Activated CD8-positive, alpha-beta memory T cell treated with anti-CD3 and anti-CD28 coated beads for 48 hours (primary cell): Measurements from ENCODE around the gene KDM2B.
"Not testable (repeated sequence)": the region's sequence is repeated elsewhere in the genome, so short reads cannot be mapped to it uniquely, and the experiment has no call there.

Experiments used
- DNase-seq, 3 experiments: peaks; one replicate each; pipeline ENCODE4 v3.0.0-alpha.2; 2020; ENCODE audit warnings: low read depth in 2 of 3, low spot score in 2 of 3

Gene KDM2B

DNA sequence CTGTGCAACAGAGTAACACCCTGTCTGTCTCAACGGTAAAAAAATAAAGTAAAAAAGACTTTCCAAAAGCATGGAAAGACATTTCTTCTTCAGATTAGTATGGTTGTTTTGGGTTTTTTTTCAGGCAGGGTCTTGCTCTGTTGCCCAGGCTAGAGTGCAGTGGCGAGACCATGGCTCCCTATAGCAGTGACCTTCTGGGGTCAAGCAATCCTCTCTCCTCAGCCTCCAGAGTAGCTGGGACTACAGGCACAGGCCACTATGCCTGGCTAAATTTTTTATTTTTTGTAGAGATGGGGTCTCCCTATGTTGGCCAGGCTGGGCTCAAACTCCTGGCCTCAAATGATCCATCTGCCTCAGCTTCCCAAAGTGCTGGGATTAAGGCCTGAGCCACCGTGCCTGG lies 72.8 kb downstream of the KDM2B start:
- DNase-seq: no peak

DNA sequence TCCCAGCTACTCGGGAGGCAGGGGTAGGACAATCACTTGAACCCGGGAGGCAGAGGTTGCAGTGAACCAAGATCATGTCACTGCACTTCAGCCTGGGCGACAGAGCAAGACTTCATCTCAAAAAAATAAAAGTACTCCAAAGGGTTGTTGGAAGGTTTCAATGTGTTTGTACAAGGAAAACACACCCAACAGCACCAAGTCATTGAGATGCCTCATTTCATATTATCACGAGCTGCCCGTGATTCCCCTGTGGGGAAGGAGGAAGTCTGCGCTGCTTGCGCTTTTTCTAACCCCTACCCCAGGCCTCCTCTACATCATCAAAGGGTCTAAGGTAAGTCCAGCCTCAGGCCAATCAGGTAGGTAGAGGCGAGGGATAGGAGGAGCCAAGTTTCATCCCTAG lies 73.6 kb downstream of the KDM2B start:
- DNase-seq: no peak

DNA sequence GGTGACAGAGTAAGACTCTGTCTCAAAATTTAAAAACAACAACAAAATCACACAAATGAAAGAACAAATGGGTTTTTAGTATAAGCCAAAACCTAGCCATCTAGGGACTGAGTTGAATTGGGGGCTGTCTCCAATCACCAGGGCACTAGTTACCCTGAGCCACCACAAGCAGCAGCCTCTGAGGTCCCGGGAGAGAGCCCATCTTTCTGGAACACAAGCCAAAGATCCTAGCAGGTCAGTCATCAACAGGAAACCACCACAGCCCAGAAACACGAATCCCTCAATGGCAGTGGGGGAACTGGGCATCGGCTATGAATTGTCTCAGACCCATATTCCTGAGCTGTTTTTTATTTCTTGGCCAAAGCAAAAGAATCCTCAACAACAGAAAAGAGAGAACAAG lies 75.3 kb downstream of the KDM2B start:
- DNase-seq: no peak

DNA sequence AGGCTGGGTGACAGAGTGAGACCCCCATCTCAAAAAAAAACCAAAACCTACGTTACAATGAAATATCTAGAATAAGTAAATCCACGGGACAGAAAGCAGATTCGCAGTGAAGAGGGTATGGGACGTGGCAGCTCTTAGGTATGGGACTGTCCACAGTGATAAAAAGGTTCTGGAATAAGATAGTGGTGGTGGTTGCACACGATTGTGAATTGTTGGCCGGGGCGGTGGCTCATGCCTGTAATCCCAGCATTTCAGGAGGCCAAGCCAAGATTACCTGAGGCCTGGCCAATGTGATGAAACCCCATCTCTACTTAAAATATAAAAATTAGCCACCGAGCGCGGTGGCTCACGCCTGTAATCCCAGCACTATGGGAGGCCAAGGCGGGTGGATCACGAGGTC lies 76.3 kb downstream of the KDM2B start:
- DNase-seq: no peak

DNA sequence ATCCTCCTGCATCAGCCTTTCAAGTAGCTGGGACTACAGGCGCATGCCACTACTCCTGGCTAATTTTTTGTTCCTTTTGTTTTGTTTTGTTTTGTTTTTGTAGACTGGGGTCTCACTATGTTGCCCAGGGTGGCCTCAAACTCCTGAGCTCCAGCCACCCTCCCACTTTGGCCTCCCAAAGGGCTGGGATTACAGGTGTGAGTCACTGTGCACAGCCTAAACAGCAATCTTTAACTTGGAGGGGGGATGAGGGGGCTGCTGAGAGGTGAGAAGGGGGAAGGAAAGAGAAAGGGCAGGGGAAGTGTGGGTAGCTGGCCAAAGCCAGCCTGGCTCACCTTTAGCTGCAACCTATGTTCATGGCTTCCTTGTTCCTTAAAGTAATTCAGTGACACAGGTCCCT lies 77.4 kb downstream of the KDM2B start:
- DNase-seq: no peak

DNA sequence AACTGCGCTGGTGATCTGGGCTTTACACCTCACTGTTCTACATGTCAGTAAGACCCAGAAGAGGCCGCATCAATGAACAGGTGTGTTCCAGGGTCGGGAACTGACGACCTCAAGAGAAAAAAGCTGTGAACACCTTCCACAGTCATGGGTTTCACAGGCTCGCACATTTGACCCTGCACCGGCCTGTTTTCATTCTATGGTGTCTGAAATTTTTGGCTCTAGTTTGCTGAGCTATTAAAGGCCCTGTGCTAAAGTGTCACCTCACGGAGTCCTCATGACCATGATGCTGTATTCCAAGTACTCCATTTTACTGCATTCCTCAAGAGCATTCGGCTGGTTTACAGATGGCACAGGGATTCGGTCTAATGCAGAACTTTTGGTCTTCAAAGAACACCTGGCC lies 78.9 kb downstream of the KDM2B start:
- no peak for DNase-seq

DNA sequence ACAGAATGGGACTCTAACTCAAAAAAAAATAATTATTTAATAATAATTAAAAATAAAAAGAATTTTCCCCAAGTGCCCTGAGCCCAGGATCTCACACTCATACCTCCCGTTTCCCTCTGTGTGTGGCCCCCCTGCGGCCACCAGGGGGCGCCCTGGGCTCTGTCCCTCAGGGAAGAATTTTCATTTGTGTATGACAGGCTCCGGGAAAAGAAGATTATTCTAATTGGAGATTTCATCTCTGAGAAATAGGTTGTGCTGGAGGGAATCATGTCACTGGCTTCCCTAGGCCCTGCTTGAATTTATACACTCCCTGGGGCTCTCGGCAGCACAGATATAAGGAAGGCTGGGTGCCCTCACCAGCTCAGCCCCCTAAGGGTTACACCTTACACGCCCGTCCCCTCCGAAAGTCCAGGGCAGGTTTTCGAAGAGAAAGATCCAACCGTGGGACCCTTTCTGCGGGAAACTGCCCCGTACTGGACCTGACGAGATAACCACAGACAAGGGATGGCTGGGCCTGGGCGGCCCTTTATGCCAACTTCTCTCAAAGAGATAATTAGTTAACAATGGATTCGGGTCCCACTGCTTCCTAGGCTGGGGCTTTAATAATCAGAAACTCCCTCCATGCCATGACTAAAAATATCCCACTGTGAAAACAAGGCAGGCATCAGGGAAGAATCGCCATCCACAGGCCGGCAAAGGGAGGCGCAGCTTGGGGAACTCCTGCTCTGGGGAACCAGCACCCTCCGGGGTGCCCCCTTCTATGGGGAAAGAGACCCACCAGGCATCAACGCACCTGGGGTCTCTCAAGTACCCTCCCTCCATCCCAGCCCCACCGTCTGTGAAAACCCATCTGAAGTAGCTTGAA lies 80.7 kb downstream of the KDM2B start:
- peak in 2 of 3 experiments; percentile 39 to 61 for DNase-seq

DNA sequence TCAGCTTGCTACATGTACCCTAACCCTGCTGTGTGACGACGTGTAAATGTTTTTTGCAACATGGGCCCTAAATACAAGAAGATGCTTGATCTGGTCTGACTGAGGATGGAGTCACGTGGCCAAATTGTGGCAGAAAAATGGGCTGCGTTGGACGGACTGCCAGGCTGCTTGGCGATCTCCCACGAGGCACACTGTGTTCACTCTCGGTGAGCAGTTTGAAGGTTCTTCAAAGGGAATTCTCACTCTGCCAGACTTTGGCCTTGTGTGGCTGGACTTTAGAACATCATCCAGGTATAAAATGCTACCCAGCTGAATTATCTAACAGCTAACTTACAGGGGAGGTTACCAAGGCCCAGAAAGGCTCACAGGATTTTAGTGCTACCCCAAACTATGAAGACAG lies 85.1 kb downstream of the KDM2B start:
- DNase-seq: no peak

DNA sequence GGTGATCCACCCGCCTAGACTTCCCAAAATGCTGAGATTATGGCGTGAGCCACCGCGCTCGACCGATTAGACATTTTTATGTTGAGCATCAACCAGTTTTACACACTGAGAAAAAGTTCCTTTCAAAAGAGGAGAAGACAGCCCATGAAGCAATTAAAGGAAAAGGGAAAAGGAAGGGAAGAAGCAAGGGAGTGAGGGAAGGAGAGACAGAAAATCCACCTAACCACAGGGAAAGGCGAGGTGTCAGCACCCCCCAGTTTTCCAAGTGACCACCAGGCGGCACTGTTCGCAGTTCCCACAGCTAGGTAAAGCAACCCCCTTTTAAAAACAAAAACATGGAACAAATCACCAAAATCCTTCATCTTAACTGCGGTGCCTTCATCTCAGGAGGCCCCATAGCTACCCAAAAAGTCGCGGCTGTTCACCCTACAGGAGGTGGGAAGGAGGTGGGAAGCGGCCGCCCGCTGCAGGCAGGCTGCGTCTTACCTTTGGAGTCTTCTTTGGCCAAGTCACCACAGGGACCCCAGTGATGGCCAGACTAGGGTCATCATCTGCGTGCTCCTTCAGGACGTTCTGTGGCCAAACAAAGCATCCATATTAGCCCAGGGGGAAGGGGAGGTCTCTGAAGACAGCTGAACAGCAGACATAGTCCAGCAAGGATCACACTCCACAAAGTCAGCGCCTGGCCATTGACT lies 86.6 kb downstream of the KDM2B start:
- peak in 2 of 3 experiments; percentile 19 to 37 for DNase-seq

DNA sequence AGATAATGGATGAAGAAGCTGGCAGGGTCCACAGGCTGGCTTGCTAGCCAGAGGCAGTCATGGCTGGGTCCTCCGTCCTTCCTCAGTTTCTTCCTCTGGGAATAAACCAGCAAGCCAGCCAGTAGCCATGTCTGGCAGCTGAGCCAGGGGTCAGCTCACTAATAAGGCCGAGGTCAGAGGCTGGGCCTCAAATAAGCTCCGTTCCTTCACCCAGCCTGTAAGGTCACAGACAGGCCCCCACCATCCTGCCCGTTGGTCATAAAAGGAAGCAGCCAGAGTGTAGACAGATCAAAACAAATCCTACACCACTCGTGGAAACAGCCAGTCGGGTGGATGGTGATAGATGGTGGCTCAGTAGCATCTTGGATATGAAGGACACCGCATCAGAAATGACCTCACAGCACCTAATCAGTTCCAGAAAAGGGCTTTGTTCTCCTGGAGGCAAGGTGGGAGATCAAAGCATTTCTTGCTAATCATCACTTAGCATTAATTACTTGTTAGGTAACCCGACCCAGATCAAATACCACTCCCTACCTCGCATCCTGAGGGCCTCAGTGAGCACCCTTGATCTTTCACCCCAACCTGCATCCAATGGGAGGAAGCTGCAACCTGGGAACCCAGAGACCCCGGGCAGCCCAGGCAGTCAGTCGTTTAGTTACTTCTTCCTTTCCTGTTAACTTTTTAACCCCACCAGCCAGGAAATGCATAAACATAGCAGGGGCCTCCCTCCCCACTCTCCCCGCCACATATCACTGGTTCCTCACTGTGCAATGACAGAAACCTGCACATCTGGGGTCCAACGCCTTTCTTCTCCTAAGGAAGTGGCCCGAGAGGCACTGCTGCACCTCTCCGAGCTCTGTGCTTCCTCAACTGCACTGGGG lies 90.2 kb downstream of the KDM2B start:
- no peak for DNase-seq

DNA sequence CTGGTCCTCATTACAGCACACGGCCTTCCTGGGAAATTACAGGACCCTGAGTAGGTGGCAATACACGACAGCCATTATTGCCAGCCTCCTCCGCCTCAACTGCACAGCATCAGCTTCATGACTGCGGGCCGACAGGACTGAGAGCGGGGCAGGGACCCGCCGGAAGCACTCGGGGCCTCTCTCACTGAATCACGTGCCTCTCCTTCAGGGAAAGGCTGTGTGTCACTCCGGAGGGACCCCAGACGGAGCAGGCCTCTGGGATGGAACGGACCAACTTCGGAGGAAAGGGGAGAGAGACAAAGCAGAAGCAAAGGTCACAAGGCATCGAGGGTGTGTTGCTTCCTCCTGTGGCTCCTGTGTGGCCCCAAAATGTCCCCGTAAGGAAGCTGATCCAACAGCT lies 90.9 kb downstream of the KDM2B start:
- DNase-seq: no peak

DNA sequence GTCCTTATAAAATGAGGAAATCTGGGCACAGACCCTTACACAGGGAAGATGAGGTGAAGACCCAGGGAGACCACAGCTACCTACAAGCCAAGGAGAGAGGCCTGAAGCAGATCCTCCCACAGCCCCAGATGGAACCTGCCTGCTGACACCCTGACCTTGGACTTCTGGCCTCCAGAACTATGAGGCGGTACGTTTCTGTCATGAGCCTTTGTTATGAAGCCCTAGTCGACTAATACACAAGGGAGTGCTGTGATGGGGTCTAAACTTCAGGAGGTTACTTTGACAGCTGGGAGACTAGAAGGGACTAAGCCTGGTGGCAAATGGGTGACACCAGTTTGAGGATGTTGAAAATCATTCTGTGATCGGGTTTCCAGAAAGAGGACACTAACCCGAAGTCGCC lies 95.9 kb downstream of the KDM2B start:
- DNase-seq: no peak

DNA sequence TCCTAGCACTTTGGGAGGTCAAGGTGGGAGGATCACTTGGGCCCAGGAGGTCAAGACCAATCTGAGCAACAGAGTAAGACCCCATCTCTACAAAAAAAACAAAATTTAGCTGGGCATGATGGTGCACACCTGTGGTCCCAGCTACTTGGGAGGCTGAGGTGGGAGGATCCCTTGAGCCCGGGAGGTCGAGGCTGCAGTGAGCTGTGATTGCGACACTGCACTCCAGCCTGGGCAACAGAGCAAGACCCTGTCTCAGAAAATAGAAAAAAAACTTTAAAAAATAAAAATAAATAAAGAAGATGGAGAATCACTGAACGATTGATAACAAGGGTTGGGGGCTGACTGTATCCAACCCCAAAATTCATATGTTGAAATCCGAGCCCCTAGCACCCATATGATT lies 96.3 kb downstream of the KDM2B start:
- not testable (repeated sequence) for DNase-seq

DNA sequence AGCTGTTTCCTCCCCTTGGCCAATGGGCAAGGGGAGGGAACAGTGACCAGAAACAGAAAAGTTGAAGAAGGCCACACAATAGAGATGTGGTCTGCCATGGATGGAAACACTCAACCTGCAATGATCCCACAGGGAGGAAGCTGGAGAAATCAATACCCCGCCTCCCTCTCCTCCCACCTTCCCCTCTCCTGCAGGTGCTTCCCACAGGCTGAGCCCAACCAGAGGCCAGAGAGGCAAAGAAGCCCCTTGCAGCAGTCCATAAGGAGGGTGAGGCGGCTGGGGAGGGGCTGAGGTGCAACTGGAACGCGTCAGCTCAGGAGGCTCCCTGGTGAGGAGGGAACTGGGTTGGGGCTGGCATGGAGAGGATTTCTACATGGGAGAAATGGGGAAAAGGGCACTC lies 96.9 kb downstream of the KDM2B start:
- no peak for DNase-seq

DNA sequence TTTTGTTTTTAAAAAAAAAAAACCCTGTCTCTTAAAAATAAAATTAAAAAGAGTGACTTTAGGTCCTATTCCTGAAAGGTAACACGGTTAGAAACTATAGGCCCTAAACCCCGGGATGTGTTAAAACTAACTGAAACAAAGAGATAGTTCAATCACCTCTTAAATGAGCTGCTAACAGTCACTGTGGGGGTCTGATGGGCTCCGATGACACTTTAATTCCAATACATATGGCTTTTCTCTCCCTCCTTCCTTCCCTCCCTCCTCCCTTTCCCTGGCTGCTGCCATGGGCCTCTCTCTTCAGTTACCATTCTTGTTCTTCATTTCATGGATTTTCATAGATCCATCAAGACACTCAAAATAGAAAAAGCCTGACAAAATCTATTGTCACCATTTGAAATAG lies 104.3 kb downstream of the KDM2B start:
- DNase-seq: no peak

DNA sequence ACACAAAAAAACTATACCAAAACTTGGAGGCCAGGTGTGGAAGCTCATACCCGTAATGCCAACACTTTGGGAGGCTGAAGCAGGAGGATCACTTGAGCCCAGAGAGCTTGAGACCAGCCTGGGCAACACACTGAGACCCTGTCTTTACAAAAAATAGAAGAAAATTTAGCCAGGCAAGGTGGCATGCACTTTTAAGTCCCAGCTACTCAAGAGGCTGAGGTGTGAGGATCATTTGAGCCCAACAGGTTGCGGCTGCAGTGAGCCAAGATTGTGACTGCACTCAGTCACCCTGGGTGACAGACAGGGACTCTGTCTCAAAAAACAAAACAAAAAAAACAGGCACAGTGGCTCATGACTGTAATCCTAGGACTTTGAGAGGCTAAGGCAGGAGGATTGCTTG lies 105.5 kb downstream of the KDM2B start:
- no peak for DNase-seq

DNA sequence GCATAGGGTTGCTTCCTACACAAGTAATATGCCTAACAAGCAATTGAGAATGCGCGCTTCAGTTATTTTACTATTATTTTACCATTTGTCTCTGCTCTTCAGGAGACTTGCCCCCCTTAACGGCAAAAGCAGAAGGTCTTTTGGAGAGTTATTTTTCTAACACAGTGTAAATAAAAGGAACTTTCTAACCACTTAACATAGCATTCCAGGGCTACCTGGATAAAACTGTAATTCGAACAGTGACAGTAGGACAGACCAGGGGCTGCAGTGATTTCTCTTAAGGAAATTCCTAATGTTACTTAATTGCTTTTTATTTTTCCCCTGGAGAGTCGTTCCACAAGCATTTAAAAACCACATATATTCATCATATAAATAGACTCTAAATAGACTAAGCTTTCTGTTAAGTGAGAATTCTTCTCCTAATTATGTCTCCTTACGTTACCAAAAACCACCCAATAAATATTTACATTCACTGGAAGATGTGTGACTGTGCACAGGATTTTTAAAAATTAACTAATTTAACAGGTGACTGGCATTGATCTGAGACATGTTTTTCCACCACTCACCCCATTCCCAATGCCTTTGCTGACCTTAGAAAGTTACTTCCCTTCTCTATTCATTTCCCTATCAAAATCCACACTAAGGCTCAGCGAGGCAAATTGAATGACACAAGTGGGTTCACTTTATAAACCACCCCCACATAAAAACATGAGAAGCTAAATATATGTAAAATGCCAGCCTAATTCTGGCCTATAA lies 108.5 kb downstream of the KDM2B start:
- DNase-seq: no peak

DNA sequence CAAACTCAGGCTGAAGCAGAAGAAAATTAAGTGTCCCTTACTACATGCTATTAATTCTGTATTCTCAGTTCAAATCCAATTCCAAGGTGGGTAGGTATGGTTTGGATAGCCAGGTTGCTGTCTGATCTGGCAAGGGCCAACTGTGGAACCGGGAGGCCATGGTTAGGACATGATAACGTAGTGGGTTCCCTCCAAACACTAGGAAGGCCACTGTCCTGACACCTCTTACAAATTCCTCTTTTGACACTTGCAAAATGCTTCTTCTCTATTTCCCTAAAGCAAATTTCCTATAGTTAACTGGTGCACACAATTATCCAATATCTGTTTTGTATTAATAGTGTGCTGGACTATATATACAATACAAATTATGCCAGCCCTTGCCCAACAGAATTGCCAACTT lies 110.1 kb downstream of the KDM2B start:
- no peak for DNase-seq

DNA sequence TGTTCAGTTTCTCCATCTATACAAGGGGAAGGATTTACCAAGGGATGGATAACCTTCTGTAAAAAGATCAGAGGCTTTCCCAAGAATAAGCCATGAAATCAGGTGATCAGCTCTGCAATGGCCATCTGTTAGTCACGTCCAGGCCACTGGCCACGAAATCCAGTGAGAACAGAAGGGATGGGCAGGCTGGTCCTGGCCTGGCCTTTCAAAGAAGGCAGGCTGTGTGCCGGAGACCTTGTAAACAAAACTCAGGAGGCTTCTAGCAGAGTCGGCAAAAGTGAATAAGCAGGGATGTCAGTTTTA lies 112.4 kb downstream of the KDM2B start:
- DNase-seq: no peak

DNA sequence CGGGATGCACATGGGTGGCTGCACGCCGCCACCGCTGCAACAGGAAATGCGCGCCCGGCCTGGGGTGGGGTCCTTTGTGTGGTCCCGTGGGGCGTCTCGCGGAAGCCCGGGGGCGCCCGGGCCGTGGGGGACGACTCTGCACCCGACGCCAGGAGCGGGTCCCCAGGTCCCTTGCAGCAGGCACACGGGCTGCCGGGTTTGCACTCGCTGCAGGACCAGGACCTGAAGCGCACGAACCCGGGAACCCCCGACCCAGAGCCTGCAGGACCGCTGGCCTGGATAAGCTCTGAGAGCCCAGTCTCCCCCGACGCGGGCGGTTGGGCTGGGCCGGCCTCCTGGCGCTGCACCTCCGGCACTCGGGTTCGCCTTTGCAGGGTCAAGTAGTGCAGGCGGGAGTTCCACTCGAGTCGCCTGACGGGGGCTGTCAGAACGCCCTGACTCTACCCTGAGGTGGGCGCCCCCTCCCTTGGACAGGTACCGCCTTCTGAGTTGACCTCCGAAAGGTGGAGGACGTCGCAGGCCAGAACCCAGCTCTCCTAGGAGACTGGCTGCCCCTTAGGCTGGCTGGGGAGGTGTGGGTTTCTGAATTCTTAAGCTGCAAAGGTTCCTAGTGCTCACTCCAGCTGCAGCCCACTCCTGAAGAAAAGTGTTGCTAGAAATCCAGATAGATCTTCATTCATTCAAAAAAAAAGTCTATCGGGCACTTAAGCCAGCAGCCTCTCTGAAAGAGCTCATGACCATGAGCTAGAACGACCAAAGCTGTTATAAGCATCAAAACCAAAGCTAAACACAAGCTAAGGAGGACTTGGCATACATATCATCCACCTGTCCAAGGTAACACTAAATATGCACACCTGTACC lies 113.0 kb downstream of the KDM2B start:
- DNase-seq: peak in 1 of 3 experiments; percentile 11
